NCI-H2227 (cell line): ENCODE data around the gene ASF1A.
"Not testable (repeated sequence)": the region's sequence is repeated elsewhere in the genome, so short reads cannot be mapped to it uniquely, and the experiment has no call there.

Experiments used
- DNase-seq: peaks from one replicate; lab custom pipeline; 2025; ENCODE audit not compliant: unreplicated experiment; lab: John Stamatoyannopoulos, UW

ASF1A gene

DNA sequence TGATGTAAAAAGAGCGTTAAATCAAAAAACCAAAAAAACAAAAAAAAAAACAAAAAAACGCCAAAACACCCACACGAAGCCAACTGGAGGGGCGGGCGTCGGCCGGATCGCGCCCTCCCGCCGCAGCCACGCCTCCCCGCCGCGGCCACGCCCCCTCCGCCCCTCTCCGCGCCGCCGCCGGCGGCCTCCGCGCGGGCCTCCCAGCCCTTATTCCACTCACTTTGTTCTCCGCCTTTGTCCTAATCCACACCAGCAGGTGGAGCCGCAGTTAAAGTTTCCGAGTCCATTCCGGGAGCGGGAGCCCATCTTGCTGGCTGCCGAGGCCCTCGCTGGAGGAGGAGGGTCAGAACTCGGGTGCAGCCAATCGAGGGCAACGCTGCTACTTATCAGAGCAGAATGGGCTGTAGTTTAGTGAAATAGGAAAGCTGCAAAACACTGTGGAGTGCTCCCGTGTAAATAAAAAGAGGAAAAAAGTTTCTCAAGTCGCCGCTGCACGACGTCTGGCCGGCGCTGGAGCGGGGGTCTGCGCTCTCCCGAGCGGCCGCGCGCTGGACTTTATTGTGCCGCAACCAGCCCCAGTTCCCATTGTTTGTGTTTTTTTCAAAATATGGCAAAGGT lies at the start of gene ASF1A:
ASF1A (plus strand) TSS at position 346 of the 618 bp plus-strand sequence; CDS start at position 608, 262 bp downstream.
- peak; percentile 95 for DNase-seq

DNA sequence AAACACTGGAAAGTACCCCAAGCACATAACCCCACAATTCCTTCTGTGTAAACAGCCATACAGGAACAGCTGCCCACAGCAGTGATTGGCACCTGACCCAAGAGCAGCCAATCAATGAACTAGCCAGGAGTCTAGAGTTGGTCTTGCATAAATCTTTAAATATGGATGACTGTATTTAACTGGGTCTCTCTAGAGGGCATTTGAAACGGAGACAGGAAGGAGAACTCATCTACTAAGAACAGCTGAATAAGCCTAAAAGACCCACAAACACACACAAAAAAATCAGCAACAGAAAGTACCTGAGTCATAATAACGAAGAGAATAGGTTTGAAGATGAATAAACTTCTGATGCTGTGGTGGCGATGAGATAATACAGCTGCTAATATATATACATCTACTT lies 49.0 kb upstream of the ASF1A start:
- no peak for DNase-seq

DNA sequence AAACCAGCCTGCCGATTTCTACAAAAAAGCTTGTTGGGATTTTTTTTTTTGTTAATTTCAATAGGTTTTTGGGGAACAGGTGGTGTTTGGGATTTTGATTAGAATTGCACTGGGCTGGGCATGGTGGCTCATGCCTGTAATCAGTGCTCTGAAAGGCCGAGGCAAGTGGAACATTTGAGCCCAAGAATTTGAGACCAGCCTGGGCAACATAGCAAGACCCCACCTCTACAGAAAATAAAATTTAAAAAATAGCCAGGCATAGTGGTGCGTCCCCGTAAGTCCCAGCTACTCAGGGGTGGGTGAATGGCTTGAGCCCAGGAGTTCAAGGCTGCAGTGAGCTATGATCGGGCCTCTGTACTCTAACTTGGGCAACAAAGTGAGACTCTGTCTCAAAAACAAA lies 40.5 kb upstream of the ASF1A start:
- DNase-seq: no peak

DNA sequence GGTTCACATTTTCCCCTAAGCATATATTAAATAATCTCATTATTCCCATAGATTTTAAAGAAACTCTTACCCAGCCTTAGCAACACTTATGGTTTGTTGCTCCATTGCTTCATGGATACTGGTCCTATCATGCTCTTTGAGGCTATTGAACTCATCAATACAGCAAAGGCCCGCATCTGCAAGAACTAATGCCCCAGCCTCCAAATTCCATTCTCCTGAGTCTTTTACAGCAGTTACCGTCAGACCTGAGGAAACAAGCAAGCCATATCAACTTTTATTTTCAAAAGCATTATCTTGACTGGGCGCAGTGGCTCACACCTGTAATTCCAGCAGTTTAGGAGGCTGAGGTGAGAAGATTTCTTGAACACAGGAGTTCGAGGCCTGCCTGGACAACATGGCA lies 37.7 kb upstream of the ASF1A start:
- no peak for DNase-seq

DNA sequence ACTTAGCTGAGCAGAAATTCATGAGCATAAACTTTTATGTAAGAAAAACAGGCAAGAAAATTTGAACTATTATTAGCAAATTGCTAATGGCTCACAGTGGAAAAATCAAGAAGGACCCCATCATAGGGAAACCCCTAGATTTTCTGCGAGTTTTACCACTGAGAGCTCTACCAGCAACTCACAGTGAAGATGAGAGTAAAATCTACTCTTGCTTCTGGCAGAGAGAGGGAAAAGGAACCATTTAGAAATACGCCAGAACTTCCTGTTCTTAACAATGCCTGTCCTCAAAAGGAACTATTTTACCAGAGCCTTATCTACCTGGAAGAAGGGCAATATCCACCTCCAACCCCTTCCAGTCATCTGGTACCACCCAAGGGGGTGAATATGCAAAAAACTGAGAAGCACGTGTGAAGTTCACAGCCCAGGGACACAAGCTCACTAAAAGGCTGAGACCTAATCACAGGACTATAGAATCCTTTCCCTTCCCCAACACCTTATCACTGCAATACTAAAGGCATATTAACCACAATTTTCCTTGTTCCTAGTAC lies 34.4 kb upstream of the ASF1A start:
- no peak for DNase-seq

DNA sequence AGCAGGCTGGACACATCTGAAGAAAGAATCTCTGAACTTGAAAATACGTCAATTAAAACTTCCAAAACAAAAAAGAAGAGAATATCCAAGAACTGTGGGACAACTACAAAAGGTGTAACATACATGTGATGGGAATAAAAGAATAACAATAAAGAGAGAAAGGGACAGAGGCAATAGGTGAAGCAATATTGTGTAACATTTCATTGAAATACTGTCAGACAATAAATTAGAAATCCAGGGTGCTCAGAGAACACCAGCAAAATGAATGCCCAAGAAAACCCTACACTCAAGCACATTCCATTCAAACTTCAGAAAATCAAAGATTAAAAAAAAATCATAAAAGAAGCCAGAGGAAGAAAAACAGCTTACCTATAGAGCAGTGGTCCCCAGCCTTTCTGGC lies 33.6 kb upstream of the ASF1A start:
- DNase-seq: no peak

DNA sequence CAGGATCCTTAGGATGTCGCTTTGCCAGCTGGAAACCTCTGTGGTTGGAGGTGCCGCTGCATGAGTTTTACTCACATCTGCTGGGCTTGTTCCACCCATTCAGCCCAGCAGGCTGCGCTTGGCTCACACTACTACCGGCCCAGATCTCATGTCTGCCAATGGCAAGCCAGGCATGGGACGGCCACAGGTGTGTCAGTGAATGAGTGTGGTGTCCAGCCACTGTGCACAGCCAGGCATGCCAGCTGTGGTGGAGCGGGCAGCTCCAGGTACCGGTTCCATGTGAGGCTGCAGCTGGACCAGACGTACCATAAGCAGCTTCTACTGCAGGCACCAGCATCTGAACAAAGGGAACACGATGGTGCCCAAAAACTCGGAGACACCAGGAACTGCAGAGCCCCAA lies 33.1 kb upstream of the ASF1A start:
- no peak for DNase-seq

DNA sequence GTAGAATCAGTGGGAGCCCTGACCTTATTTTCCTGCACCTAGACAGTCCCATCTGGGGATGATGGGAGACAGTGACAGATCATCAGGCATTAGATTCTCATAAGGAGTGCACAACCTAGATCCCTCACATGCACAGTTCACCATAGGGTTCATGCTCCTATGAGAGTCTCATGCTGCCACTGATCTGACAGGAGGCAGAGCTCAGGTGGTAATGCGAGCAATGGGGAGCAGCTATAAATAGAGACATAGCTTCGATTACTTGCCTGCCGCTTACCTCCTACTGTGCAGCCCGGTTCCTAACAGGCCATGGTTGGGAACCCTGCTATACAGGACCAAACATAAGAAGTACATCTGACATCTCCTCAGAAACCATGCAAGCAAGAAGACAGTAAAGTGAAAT lies 31.5 kb upstream of the ASF1A start:
- no peak for DNase-seq

DNA sequence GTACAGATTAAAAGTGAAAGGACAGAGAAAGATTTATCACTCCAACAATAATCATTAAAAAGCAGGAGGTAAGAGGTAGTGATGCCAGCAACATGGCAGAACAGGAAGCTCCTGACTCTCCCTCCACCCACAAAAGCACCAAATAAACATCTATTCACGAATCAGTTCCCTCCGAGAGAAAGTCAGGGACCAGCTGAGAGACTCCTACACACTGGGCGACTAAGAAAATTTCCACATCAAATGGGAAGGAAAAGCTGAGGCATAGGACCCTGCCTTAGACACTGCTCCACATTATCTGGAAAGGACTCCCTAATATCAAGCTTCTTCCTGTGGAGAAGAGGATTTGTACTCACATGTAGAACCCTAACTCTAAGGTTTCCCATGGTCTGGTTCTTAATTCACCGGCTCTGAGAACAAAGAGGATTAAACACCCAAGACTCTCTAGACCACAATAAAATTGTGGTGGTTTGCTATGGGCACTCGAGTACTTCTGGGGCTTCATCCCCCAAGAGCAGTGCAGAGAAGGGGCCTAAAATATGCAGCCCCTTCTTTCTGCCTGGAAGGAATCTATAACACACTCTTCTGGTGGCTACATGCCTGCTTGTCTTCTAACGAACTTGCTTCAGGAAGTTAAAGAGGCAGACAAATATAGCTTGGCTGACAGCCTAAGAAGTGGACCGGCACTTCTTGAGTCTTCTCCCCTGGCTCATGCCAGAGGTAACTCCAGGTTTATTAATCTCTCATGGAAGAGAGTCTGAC lies 29.4 kb upstream of the ASF1A start:
- DNase-seq: no peak

DNA sequence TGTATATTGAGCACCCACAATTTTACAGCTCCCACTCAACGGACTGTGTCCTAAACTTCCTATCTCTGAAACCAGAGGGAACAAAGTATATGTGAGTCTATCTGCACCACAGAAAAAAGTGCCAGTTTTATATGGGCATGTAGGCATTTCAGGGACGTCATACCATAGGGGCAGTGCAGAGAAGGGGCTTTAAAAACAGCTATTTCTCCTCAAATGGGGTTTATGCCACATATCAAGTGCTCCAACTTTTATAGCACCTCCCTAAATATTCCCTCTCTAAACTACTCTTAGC lies 28.9 kb upstream of the ASF1A start:
- no peak for DNase-seq

DNA sequence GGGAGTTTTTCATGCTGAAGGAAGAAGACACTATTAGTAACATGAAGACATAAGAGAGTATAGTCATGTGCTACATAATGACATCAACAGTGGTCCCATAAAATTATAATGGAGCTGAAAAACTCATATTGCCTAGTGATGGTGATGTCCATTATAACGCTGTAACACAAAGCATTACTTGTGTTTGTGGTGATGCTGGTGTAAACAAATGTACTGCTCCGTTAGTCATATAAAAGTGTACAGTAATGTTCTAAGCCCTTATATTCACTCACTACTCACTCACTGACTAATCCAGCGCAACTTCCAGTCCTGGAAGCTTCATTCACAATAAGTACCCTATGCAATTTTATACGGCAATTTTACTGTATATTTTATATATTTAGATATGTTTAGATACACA lies 26.8 kb upstream of the ASF1A start:
- no peak for DNase-seq

DNA sequence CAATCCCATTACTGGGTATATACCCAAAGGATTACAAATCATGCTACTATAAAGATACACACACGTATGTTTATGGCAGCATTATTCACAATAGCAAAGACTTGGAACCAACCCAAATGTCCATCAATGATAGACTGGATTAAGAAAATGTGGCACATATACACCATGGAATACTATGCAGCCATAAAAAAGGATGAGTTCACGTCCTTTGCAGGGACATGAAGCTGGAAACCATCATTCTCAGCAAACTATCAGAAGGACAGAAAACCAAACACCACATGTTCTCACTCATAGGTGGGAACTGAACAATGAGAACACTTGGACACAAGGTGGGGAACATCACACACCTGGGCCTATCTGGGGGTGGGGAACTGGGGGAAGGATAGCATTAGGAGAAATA lies 25.1 kb upstream of the ASF1A start:
- not testable (repeated sequence) for DNase-seq

DNA sequence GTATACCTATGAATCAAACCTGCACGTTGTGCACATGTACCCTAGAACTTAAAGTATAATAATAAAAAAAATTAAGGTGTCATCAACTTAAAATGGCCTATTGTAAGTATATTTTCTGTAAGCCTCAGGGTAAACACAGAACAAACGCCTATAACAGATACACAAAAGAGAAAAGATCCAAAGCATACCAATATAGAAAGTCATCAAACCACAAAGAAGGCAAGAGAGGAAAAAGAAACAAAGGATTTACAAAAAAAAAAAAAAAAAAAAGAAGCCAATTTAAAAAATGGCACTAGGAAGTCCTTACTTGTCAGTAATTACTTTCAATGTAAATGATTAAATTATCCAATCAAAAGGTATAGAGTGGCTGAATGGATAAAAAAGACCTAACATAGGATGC lies 24.6 kb upstream of the ASF1A start:
- DNase-seq: no peak

DNA sequence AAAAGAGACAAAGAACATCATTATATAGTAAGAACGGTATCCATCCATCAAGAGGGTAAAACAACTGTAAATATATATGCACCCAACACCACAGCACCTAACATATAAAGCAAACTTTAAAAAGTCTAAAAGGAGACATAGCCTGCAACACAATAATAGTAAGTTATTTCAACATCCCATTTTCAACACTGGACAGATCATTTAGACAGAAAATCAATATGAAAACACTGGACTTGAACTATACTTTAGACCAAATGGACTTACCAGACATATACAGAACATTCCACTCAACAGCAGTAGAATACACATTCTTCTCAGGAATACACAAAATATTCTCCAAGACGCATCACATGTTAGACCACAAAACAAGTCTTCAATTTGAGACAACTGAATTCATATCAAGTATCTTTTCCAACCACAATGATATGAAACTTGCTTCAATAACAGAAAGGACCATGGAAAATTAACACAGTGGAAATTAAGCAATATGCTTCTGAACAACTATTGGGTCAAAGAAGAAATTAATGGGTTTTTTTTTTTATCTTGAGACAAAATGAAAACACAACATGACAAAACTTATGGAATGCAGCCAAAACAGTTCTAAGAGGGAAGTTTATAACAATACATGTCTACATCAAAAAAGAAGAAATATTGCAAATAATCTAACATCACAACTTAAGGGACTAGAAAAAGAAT lies 23.9 kb upstream of the ASF1A start:
- DNase-seq: no peak

DNA sequence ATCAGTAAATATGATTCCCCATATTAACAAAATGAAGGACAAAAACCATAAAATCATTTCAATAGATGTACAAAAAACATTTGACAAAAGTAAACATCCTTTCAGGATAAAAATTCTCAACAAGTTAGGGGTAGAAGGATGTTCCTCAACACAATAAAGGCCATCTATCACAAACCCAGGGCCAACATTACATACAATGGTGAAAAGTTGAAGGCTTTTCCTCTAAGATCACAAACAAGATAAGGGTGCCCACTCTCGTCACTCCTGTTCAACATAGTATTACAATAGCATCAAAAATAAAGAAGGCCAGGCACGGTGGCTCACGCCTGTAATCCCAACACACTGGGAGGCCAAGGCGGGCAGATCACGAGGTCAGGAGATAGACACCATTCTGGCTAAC lies 22.6 kb upstream of the ASF1A start:
- no peak for DNase-seq

DNA sequence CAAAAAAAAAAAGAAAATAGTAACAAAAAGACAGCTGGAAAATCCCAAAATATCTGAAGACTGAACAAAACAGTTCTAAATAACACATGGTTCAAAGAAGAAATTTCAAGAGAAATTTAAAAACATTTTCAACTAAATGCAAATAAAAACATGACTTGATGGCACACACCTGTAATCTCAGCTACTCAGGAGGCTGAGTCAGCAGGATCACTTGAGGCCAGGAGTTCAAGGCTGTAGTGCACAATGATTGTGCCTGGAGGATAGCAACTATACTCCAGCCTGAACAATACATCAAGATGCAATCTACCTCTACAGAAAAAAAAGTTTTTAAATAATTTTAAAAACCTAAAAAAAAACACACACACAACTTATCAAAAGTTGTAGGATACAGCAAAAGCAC lies 21.6 kb upstream of the ASF1A start:
- no peak for DNase-seq

DNA sequence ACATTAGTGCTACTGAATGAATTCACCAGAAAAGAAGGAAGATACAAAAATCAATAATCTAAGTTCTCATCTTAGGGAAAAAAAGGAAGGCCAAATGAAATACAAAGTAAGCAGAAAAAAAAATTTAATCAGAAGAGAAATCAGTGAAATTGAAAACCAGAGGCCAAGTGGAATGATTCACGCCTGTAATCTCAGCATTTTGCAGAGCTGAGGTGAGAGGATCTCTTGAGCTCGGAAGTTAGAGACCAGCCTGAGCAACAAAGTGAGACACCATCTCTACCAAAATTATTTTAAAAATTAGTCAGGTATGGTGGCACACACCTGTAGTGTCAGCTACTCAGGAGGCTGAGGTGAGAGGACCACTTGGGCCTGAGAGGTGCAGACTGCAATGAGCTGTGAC lies 21.2 kb upstream of the ASF1A start:
- DNase-seq: no peak

DNA sequence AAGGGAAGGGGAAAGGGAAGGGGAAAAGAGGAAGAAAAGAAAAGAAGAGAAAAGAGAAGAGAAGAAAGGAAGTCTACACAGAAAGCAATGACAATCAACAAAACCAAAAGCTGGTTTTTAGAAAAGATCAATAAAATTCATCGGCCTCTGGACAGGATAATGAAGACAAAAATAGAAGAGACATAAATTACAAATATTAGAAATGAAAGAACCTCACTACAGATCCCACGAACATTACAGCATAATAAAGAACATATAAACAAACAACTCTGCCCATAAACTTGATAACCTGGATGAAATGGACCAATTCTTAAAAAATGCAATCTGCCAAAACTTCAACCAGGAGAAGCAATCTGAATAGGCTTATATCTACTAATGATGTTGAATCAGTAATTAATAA lies 20.7 kb upstream of the ASF1A start:
- DNase-seq: no peak

DNA sequence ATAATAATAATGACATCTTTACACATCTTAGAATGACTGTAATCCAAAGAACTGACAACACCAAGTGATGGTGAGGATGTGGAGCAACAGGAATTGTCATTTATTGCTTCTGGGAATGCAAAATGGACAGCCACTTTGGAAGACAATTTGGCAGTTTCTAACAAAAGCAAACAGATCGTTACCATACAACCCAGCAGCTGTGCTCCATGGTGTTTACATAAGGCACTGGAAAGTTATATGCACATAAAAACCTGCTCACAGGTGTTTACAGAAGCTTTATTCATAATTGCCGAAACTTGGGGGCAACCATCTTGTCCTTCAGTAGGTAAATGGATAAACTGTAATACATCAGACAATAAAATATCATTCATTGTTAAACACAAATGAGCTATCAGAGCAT lies 18.3 kb upstream of the ASF1A start:
- DNase-seq: no peak

DNA sequence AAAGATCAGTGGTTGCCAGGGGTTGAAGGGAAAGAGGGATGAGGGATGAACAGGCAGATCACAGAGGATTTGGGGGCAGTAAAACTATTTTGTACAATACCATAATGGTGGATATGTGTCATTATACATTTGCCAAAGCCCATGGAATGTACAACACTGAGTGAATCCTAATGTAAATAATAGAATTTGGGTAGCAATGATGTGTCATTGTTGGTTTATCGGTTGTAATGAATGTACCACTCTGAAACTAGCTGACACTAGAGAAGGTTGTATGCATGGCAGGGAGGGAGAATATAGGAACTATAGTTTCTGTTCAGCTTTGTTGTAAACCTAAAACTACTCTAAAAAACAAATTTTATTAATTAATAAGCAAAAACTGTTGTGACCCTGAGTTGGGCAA lies 17.8 kb upstream of the ASF1A start:
- no peak for DNase-seq

DNA sequence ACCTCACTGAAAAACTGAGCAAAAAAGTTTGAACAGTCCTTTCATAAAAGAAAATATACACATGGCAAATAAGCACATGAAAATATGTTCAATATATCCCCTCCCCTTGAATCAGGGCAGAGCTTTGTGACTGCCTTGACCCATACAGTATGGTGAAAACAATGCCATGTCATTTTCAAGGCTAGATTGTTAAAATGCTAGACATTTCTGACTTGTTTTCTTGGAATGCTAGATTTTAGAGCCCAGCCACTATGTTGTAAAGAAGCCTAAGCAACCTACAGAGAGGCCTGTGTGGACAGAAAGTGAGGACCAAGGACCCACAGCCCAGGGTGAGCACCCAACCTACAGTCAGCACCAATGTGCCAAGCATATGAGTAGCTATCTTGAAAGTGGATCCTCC lies 17.1 kb upstream of the ASF1A start:
- DNase-seq: no peak

DNA sequence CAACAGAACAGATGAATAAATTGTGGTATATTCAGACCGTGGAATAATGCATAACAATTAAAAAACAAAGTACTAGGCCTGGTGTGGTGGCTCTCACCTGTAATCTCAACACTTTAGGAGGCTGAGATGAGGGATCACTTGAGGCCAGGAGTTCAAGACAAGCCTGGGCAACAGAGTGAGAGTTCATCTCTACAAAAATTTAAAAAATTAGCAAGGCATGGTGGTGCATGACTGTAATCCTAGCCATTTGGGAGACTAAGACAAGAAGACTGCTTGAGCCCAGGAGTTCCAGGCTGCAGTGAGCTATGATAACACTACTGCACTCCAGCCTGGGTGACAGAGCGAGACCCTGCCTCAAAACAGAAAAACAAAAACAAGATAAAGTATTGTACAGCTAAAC lies 16.1 kb upstream of the ASF1A start:
- no peak for DNase-seq
